HepG2 (cell line): Measurements from ENCODE around the gene C18orf54. TPM values are rescaled to one million over a fixed set of nuclear protein-coding genes. Genes with fewer than 3 reads are reported as not detected.

Experiments used
- ATF7 ChIP-seq, 2 experiments: fragments of 450-650 bp in 1 of 2; sonication (generic) in 1 of 2; formaldehyde crosslinking in 1 of 2; IDR thresholded peaks; 2 replicates each; pipeline versions ENCODE4 v1.4.0 to v1.6.1; 2016 to 2020; ENCODE audit warnings: antibody characterized with exemption in 1 of 2, mild to moderate bottlenecking in 1 of 2, missing genetic modification reagents in 1 of 2
- FLYWCH1 ChIP-seq: sonication (generic); formaldehyde crosslinking; IDR thresholded peaks from 2 replicates; pipeline ENCODE4 v1.8.1; 2023; ENCODE audit warnings: mild to moderate bottlenecking, missing genetic modification reagents
- FOXK1 ChIP-seq: sonication (generic); formaldehyde crosslinking; IDR thresholded peaks from 2 replicates; pipeline ENCODE4 v1.4.0; 2020; ENCODE audit warnings: low read depth, missing genetic modification reagents, borderline replicate concordance
- HOXA9 ChIP-seq: sonication (generic); formaldehyde crosslinking; IDR thresholded peaks from 2 replicates; pipeline ENCODE4 v1.8.1; 2022; ENCODE audit warnings: missing genetic modification reagents, mild to moderate bottlenecking, moderate library complexity, borderline replicate concordance
- HOXD1 ChIP-seq: sonication (generic); formaldehyde crosslinking; IDR thresholded peaks from 2 replicates; pipeline ENCODE4 v1.5.0; 2020; ENCODE audit warnings: missing genetic modification reagents
- MAZ ChIP-seq, 2 experiments: sonication (generic) in 1 of 2; formaldehyde crosslinking in 1 of 2; IDR thresholded peaks; 2 replicates each; pipeline versions ENCODE4 v1.5.0 to v1.6.1; 2012 to 2020; ENCODE audit warnings: low read depth in 2 of 2, mild to moderate bottlenecking in 2 of 2, borderline replicate concordance in 1 of 2, improper control_type of control experiment in 1 of 2, low read length in 1 of 2, missing genetic modification reagents in 1 of 2, moderate library complexity in 1 of 2
- PLRG1 ChIP-seq: fragments of 450-650 bp; conservative IDR thresholded peaks from 2 replicates; pipeline ENCODE4 v1.6.1; 2016
- SP2 ChIP-seq: sonication (generic); formaldehyde crosslinking; IDR thresholded peaks from 2 replicates; pipeline ENCODE4 v1.5.1; 2020; ENCODE audit warnings: mild to moderate bottlenecking, missing genetic modification reagents
- ZFP90 ChIP-seq: sonication (generic); formaldehyde crosslinking; IDR thresholded peaks from 2 replicates; pipeline ENCODE4 v1.8.0; 2022; ENCODE audit warnings: missing genetic modification reagents, mild to moderate bottlenecking, inconsistent platforms, borderline replicate concordance
- ZNF441 ChIP-seq: sonication (generic); formaldehyde crosslinking; IDR thresholded peaks from 2 replicates; pipeline ENCODE4 v1.7.0; 2021; ENCODE audit warnings: missing genetic modification reagents, borderline replicate concordance
- ZNF501 ChIP-seq: sonication (generic); formaldehyde crosslinking; IDR thresholded peaks from 2 replicates; pipeline ENCODE4 v1.5.1; 2020; ENCODE audit warnings: mild to moderate bottlenecking, moderate library complexity, missing genetic modification reagents
- ZNF652 ChIP-seq: IDR thresholded peaks from 2 replicates; pipeline ENCODE4 v1.6.1; 2016; ENCODE audit warnings: low read depth, borderline replicate concordance
- polyA plus RNA-seq, 8 experiments: library from polyadenylated mRNA; depleted of rRNA in 3 of 8; stranded (reverse) in 7 of 8; unstranded in 1 of 8; fragments of >200 nt; fragmentation: Illumina TruSeq in 4 of 8; extraction: Trizol in 4 of 8; gene quantifications; 2 replicates each; pipeline versions ENCODE4 v1.2.1 to v1.2.3, GENCODE V29; 2011 to 2016; ENCODE audit warnings: low read depth in 4 of 8, missing spikeins in 1 of 8, mixed read lengths in 1 of 8; ENCODE audit not compliant: insufficient read depth in 1 of 8
- total RNA-seq, 5 experiments: library from RNA; depleted of rRNA; stranded (reverse); fragments of >200 nt; fragmentation: Illumina TruSeq; extraction: Trizol; gene quantifications; 2 replicates each; pipeline ENCODE4 v1.2.3, GENCODE V29; 2016; ENCODE audit warnings: low read depth in 1 of 5
- TF ChIP-seq, protein P1 (sequence below): fragments of 450-650 bp; IDR thresholded peaks from 2 replicates; pipeline ENCODE4 v1.6.1; 2017
- TF ChIP-seq, protein P2 (sequence below): sonication (generic); IDR thresholded peaks from 2 replicates; pipeline ENCODE4 v1.6.1; 2016; ENCODE audit warnings: low read depth, borderline replicate concordance
- TF ChIP-seq, protein P3 (sequence below): sonication (generic); formaldehyde crosslinking; IDR thresholded peaks from 2 replicates; pipeline ENCODE4 v1.4.0; 2020; ENCODE audit warnings: mild to moderate bottlenecking, low read depth, missing genetic modification reagents
- TF ChIP-seq, protein P4 (sequence below): sonication (generic); formaldehyde crosslinking; IDR thresholded peaks from 2 replicates; pipeline ENCODE4 v1.4.0; 2020; ENCODE audit warnings: mild to moderate bottlenecking, missing genetic modification reagents, borderline replicate concordance
- TF ChIP-seq, protein P5 (sequence below): sonication (generic); formaldehyde crosslinking; IDR thresholded peaks from 2 replicates; pipeline ENCODE4 v1.8.1; 2023; ENCODE audit warnings: mild to moderate bottlenecking, missing genetic modification reagents, borderline replicate concordance

C18orf54 gene
- total and polyA plus RNA-seq, 2 of the 13 experiments (the other 11 are each of a cell fraction or from before 2014, with no cell fraction given): 1.8 to 2.5 TPM

DNA sequence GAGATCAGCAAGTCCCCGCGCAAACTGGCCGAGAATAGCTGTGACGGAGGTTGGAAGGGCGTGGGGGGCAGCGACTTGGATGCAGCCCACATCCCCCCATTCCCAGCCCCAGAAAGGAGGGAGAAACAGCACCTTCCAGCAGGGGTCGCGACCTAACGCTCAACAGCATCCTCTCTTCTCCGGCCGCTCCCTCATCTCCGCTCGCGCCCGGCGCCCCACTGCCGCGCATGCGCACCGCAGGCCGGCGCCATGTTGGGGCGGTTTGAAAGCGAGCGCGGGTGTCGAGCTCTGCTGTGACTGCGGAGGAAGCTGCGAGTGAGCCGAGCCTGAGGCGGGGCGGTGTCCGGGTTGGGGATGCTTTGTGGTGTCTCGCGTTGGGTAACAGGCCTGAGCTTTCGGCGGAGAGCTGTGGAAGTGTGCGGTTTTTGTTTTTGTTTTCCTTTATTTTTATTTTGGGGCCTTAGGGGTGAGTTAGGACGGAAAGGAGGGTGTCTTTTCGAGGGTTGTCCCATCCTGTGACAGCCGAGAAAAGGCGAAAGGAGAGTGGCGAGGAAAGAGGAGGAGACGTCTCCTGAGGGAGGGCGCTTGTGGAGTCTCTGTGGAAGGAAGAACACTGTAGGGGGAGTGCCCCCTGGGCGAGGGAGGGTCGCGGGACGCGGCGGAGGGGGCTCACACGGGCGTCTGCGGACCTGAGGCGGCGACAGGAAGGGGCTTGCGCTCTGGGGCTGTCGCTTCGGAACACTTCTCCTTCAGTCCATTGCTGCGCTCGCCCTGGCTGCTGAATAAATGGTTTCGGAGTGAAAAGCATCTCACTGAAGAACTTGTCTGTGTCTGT, at the start of gene C18orf54, which contains the start of gene STARD6 (continued):
- TF ChIP-seq, protein P1, sequence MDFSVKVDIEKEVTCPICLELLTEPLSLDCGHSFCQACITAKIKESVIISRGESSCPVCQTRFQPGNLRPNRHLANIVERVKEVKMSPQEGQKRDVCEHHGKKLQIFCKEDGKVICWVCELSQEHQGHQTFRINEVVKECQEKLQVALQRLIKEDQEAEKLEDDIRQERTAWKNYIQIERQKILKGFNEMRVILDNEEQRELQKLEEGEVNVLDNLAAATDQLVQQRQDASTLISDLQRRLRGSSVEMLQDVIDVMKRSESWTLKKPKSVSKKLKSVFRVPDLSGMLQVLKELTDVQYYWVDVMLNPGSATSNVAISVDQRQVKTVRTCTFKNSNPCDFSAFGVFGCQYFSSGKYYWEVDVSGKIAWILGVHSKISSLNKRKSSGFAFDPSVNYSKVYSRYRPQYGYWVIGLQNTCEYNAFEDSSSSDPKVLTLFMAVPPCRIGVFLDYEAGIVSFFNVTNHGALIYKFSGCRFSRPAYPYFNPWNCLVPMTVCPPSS: no peak
- TF ChIP-seq FLYWCH1 (no peak), ZNF652 (no peak), FOXK1 (CRISPR knock-in tag) (peak; percentile 50; the same call in 1 of the 2 replicates), ZFP90 (CRISPR knock-in tag) (0 out of 2 replicates have a peak, but pooled peaks have one; percentile 30), HOXD1 (CRISPR knock-in tag) (no peak), ATF7 (IDR thresholded peaks at IDR 0.05) (no peak), ATF7 (CRISPR knock-in tag; IDR thresholded peaks at IDR 0.05) (no peak), SP2 (CRISPR knock-in tag) (no peak; the same call in 1 of the 2 replicates), ZNF441 (CRISPR knock-in tag) (no peak), MAZ (IDR thresholded peaks at IDR 0.05; ENCODE audit: borderline replicate concordance, low read depth, low read length) (peak; percentile 39; the same call in 1 of the 2 replicates), MAZ (CRISPR knock-in tag; IDR thresholded peaks at IDR 0.05; ENCODE audit: low read depth) (peak; percentile 73), ZNF501 (CRISPR knock-in tag) (no peak), HOXA9 (CRISPR knock-in tag) (no peak), PLRG1 (no peak)
- TF ChIP-seq, protein P2, sequence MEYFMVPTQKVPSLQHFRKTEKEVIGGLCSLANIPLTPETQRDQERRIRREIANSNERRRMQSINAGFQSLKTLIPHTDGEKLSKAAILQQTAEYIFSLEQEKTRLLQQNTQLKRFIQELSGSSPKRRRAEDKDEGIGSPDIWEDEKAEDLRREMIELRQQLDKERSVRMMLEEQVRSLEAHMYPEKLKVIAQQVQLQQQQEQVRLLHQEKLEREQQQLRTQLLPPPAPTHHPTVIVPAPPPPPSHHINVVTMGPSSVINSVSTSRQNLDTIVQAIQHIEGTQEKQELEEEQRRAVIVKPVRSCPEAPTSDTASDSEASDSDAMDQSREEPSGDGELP: no peak; the same call in 1 of the 2 replicates
- TF ChIP-seq, protein P3, sequence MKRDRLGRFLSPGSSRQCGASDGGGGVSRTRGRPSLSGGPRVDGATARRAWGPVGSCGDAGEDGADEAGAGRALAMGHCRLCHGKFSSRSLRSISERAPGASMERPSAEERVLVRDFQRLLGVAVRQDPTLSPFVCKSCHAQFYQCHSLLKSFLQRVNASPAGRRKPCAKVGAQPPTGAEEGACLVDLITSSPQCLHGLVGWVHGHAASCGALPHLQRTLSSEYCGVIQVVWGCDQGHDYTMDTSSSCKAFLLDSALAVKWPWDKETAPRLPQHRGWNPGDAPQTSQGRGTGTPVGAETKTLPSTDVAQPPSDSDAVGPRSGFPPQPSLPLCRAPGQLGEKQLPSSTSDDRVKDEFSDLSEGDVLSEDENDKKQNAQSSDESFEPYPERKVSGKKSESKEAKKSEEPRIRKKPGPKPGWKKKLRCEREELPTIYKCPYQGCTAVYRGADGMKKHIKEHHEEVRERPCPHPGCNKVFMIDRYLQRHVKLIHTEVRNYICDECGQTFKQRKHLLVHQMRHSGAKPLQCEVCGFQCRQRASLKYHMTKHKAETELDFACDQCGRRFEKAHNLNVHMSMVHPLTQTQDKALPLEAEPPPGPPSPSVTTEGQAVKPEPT (CRISPR knock-in tag): no peak
- TF ChIP-seq, protein P4, sequence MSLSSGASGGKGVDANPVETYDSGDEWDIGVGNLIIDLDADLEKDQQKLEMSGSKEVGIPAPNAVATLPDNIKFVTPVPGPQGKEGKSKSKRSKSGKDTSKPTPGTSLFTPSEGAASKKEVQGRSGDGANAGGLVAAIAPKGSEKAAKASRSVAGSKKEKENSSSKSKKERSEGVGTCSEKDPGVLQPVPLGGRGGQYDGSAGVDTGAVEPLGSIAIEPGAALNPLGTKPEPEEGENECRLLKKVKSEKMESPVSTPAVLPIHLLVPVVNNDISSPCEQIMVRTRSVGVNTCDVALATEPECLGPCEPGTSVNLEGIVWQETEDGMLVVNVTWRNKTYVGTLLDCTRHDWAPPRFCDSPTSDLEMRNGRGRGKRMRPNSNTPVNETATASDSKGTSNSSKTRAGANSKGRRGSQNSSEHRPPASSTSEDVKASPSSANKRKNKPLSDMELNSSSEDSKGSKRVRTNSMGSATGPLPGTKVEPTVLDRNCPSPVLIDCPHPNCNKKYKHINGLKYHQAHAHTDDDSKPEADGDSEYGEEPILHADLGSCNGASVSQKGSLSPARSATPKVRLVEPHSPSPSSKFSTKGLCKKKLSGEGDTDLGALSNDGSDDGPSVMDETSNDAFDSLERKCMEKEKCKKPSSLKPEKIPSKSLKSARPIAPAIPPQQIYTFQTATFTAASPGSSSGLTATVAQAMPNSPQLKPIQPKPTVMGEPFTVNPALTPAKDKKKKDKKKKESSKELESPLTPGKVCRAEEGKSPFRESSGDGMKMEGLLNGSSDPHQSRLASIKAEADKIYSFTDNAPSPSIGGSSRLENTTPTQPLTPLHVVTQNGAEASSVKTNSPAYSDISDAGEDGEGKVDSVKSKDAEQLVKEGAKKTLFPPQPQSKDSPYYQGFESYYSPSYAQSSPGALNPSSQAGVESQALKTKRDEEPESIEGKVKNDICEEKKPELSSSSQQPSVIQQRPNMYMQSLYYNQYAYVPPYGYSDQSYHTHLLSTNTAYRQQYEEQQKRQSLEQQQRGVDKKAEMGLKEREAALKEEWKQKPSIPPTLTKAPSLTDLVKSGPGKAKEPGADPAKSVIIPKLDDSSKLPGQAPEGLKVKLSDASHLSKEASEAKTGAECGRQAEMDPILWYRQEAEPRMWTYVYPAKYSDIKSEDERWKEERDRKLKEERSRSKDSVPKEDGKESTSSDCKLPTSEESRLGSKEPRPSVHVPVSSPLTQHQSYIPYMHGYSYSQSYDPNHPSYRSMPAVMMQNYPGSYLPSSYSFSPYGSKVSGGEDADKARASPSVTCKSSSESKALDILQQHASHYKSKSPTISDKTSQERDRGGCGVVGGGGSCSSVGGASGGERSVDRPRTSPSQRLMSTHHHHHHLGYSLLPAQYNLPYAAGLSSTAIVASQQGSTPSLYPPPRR (CRISPR knock-in tag): no peak; the same call in 1 of the 2 replicates
- TF ChIP-seq, protein P5, sequence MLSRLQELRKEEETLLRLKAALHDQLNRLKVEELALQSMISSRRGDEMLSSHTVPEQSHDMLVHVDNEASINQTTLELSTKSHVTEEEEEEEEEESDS (CRISPR knock-in tag): no peak
